ENCODE measurements around the gene BTBD17.

The BTBD17 gene

DNA sequence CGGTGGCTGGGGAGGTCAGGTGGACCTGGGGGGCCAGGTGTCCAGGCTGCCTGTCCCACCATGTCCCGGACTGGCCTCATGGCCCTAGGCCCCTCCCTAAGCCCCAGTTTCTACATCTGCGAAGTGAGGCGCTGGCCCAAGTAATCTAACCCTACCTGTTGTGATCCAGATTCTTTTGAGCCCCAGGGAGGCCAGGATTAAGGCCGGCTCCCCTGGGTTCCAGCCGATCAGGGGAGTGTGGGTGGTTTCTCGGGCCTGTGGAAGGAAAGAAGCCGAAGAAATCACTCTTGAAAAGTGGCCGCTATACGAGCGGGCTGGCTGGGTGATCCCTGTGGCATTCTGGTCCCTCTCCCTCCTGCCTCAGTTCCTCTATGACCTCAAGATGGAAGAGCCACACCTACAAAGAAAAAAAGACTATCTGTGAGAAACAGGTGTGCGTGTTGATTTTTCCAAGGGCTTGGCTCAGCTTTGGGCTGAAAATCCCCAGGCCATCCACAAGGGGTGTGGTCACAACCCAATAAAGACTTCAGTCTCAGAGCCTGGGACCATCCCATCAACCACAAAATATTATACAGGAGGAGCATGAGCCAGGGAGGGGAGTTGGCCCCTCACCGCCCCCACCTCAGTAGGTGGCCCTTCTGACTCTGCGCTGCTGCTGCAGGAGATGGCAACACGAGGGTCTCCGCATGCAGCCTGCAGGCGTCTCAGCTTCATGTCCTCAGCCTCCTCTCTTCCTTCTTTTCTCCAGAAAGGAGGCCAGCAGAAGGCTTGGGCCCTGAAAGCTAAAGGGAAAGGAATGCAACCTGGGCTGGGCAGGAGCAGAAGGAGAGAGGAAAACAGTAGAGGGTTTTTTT is 25.9 kb upstream of the BTBD17 start:
- no peak for DNase-seq (ENCODE audit: low read depth)
- TF ChIP-seq, protein P1, sequence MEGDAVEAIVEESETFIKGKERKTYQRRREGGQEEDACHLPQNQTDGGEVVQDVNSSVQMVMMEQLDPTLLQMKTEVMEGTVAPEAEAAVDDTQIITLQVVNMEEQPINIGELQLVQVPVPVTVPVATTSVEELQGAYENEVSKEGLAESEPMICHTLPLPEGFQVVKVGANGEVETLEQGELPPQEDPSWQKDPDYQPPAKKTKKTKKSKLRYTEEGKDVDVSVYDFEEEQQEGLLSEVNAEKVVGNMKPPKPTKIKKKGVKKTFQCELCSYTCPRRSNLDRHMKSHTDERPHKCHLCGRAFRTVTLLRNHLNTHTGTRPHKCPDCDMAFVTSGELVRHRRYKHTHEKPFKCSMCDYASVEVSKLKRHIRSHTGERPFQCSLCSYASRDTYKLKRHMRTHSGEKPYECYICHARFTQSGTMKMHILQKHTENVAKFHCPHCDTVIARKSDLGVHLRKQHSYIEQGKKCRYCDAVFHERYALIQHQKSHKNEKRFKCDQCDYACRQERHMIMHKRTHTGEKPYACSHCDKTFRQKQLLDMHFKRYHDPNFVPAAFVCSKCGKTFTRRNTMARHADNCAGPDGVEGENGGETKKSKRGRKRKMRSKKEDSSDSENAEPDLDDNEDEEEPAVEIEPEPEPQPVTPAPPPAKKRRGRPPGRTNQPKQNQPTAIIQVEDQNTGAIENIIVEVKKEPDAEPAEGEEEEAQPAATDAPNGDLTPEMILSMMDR (conservative IDR thresholded peaks at IDR 0.05; ENCODE audit: control insufficient read depth, insufficient read depth, low read depth, low read length): no peak
- H3K4me3 ChIP-seq (ENCODE audit: control insufficient read depth, low read depth, low read length): no peak overlapping the region

DNA sequence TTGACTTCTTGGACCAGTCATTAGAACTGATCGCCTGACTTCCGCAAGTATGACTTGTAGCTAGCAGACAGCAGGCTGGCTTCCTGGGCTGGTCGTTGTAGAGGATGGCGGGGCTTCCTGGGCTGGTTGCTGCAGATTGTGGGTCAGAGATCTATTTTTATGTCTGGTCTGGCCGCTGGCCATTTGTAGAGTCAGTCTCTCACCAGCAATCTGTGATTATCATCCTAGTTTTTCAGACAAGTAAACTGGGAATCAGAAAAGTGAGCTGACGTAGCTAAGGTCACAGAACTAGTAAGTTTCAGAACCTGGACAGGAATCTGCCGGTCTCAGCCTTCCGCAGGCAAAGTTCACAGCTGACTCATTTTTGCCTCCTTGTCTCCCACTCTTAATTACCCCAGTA is 24.7 kb upstream of the BTBD17 start:
- DNase-seq (ENCODE audit: low read depth): peak; percentile 79
- TF ChIP-seq, protein P1 (conservative IDR thresholded peaks at IDR 0.05; ENCODE audit: control insufficient read depth, insufficient read depth, low read depth, low read length): no peak
- no peak overlapping the region for H3K4me3 ChIP-seq (ENCODE audit: control insufficient read depth, low read depth, low read length)

DNA sequence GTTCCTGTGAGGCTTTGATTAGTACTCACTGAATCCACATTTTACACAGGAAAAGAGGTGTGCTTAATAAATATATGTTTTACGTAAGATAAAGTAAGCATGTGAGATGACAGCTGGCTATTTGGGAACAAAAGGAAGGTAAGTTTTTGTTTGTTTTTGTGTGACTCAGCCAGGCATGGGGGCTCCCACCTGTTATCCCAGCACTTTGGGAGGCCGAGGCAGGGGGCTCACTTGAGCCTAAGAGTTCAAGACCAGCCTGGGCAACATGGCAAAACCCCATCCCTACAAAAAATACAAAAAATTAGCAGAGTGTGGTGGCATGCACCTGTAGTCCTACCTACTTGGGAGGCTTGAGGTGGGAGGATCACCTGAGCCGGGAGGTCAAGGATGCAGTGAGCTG is 23.5 kb upstream of the BTBD17 start:
- DNase-seq (ENCODE audit: low read depth): no peak
- no peak overlapping the region for H3K4me3 ChIP-seq (ENCODE audit: control insufficient read depth, low read depth, low read length)

DNA sequence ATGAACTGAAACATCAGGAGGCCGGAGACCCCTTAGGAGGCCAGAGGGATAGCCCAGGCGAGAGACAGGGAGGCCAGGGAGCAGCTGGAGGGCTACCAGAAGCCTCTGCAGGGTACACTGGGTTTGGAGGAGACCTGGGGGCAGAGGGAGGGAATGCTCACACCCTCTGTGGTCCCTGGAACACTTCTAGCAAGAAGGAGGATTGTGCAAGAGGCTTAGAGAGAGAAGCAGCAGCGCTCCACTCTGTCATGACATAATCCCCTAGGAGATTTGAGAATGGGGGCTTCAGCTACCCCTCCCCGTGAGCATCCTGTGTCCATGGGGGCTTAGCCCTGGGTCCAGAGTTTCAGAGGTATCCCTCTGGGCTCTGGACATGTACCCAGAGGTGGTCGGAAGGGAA is 21.5 kb upstream of the BTBD17 start:
- DNase-seq (ENCODE audit: low read depth): no peak
- H3K4me3 ChIP-seq (ENCODE audit: control insufficient read depth, low read depth, low read length): no peak overlapping the region
- TF ChIP-seq, protein P1 (conservative IDR thresholded peaks at IDR 0.05; ENCODE audit: control insufficient read depth, insufficient read depth, low read depth, low read length): no peak

More for the DNA sequence above, 23.5 kb upstream of the BTBD17 start:
- TF ChIP-seq, protein P1 (conservative IDR thresholded peaks at IDR 0.05; ENCODE audit: control insufficient read depth, insufficient read depth, low read depth, low read length): no peak

DNA sequence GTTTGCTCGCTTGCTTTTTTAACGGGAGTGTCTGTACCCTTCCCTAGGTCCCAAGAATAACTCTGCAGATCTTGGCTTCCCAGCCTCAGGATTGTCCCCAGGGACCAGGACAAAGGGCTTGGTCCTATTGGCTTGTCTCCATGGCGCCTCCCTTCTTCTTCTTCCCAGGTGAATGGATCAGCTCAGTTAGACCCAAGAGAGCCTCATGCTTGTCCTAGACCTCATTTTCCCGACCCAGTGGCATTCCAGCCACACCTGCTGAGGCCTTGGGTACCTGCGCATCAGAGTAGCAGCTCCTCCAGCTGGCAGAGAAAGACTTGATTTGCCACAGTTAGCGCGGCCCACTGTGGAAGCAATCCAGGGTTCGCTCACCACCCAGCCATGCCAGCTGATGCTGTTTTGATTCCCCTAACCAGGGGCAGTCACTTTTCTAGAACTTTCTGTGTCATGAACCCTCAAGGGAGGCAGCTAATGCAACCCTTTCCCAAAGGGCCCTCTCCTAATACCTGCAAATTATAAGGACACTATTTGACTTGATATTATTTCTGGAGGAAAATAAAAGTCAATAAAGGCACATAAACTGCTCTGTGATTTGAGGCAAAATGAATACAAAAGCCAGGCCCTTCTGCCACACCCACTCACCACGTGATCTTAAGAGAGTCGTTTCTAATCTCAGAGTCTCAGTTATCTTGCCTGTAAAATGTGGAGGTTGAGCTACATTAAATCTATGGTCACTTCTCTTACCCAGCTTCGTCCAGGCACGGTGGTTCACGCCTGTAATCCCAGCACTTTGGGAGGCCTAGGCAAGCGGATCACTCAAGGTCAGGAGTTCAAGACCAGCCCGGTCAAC is 19.5 kb upstream of the BTBD17 start:
- DNase-seq (ENCODE audit: low read depth): no peak
- TF ChIP-seq, protein P1 (conservative IDR thresholded peaks at IDR 0.05; ENCODE audit: control insufficient read depth, insufficient read depth, low read depth, low read length): no peak
- no peak overlapping the region for H3K4me3 ChIP-seq (ENCODE audit: control insufficient read depth, low read depth, low read length)

DNA sequence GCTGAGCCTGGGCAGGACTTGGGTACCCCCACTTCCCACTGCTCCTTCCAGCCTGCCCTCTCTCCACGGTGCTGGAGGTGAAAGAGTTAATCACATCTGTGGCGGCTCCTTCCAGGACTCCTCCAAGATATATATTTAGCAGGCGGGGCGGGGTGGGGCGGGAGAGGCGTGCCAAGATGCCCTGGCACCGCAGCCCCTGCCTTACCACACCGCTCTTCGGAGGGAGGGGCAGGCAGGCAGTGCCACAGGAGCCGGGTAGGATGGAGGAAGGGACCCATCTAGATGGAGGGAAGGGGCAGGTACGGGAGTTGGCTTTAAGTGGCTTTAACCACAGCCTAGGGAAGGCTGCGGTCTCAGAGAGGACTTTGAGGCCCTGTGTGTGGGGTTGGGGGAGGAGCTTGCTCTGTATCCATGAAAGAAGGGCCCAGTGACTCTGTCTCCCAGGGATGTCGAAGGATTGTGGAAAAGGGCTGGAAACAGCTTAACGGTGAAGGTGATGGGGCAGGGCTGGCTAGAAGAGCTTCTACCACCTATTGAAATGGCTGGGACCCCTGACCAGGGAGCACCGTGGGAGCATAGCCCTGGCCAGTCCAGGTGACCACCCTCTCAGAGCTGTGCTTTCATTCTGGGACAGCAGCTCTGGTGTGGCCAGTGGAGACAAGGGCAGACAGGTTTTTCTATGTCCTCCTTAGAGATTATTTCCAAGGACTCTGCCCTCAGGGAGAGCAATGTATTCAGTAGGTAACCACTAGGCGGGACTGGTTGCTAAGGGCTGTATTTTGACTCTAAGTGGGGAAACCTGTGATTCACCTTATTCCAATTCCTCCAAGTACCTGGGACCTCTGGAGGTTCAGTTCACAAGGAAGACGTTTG is 18.7 kb upstream of the BTBD17 start:
- DNase-seq (ENCODE audit: low read depth): no peak
- H3K4me3 ChIP-seq (ENCODE audit: control insufficient read depth, low read depth, low read length): no peak overlapping the region
- TF ChIP-seq, protein P1 (conservative IDR thresholded peaks at IDR 0.05; ENCODE audit: control insufficient read depth, insufficient read depth, low read depth, low read length): no peak
